HepG2 (cell line): ENCODE data around the gene SLC38A9. TPM values are rescaled to one million over a fixed set of nuclear protein-coding genes. Genes with fewer than 3 reads are reported as not detected.

Experiments
- ATAC-seq: fragments of 200-7000 bp; cut with Tn5 transposase; 3 replicates; pipeline ENCODE4 v1.9.1; 2020; ENCODE audit warnings: mild to moderate bottlenecking, moderate library complexity
- BruUV-seq: library from RNA; stranded (reverse); fragments of 400-500 nt; replicated peaks from 2 replicates; lab custom pipeline; 2021; lab: Mats Ljungman, UMichigan
- CTCF ChIA-PET: fragments of 300-600 bp; formaldehyde crosslinking; extraction: SDS; loops from one replicate; lab custom pipeline; 2021; ENCODE audit warnings: low total read pairs, inconsistent platforms, low intra/inter-chr PET ratio; lab: Yijun Ruan, JAX
- POLR2A ChIA-PET: fragments of 350-600 bp; sonication (Branson Sonifier 250); formaldehyde crosslinking; loops from one replicate; lab custom pipeline; 2020; ENCODE audit warnings: antibody characterized with exemption, inconsistent platforms; lab: Yijun Ruan, JAX
- DNase-seq: peaks from one replicate; pipeline ENCODE4 v3.0.0-alpha.2; 2015; ENCODE audit warnings: low spot score
- FAIRE-seq: peaks from 3 replicates; lab custom pipeline; 2011; peaks lifted over from hg19 to GRCh38; lab: Jason Lieb, UNC
- H2AFZ ChIP-seq: one replicate; pipeline ENCODE4 v1.6.1; 2011; ENCODE audit warnings: low read length, inconsistent platforms
- H3K27ac ChIP-seq: fragments of 300-600 bp; 3 replicates; pipeline ENCODE4 v1.8.0; 2011; ENCODE audit warnings: mixed run types, mild to moderate bottlenecking, mixed read lengths, low read length, inconsistent platforms; ENCODE audit not compliant: insufficient read depth; ENCODE audit errors: extremely low read length
- H3K27me3 ChIP-seq, 2 experiments: fragments of 200-600 bp in 1 of 2; 2 replicates in 1 of 2; 3 replicates in 1 of 2; pipeline versions ENCODE4 v1.6.0 to v1.8.0; 2011; ENCODE audit warnings: low read length in 2 of 2, mild to moderate bottlenecking in 2 of 2, moderate library complexity in 2 of 2, inconsistent platforms in 1 of 2; ENCODE audit not compliant: insufficient read depth in 2 of 2, control insufficient read depth in 1 of 2
- H3K36me3 ChIP-seq, 2 experiments: fragments of 200-600 bp in 1 of 2; replicated peaks in 1 of 2; 2 replicates in 1 of 2; 3 replicates in 1 of 2; pipeline versions ENCODE4 v1.5.1 to v1.8.0; 2011; ENCODE audit warnings: low read length in 2 of 2, inconsistent platforms in 1 of 2; ENCODE audit not compliant: insufficient read depth in 2 of 2, control insufficient read depth in 1 of 2
- H3K4me1 ChIP-seq: 2 replicates; pipeline ENCODE4 v1.5.1; 2012; ENCODE audit warnings: low read length, inconsistent platforms; ENCODE audit not compliant: insufficient read depth
- H3K4me2 ChIP-seq: 2 replicates; pipeline ENCODE4 v1.6.0; 2011; ENCODE audit warnings: low read depth, low read length, inconsistent platforms
- H3K4me3 ChIP-seq, 3 experiments: fragments of 200-600 bp in 1 of 3; sonication (generic), shearing (Covaris generic) in 1 of 3; replicated peaks in 1 of 3; 2 replicates each; pipeline ENCODE4 v1.5.1; 2011 to 2016; ENCODE audit warnings: low read length in 3 of 3, inconsistent platforms in 2 of 3, low read depth in 2 of 3, mild to moderate bottlenecking in 2 of 3, control low read depth in 1 of 3, mixed read lengths in 1 of 3; ENCODE audit not compliant: insufficient read depth in 1 of 3
- H3K79me2 ChIP-seq: one replicate; pipeline ENCODE4 v1.6.1; 2011; ENCODE audit warnings: low read length, inconsistent platforms; ENCODE audit not compliant: insufficient read depth
- H3K9ac ChIP-seq: 2 replicates; pipeline ENCODE4 v1.6.0; 2011; ENCODE audit warnings: mild to moderate bottlenecking, low read depth, low read length, inconsistent platforms; ENCODE audit not compliant: insufficient read depth
- H3K9me3 ChIP-seq: 2 replicates; pipeline ENCODE4 v1.5.1; 2012; ENCODE audit warnings: mild to moderate bottlenecking, low read length
- H4K20me1 ChIP-seq: 2 replicates; pipeline ENCODE4 v1.6.0; 2011; ENCODE audit warnings: inconsistent platforms, mild to moderate bottlenecking, low read length, moderate library complexity; ENCODE audit not compliant: insufficient read depth
- ARNTL ChIP-seq: sonication (generic); formaldehyde crosslinking; IDR thresholded peaks from 2 replicates; pipeline ENCODE4 v1.4.0; 2020; ENCODE audit warnings: mild to moderate bottlenecking, missing genetic modification reagents
- CEBPG ChIP-seq: IDR thresholded peaks from 2 replicates; pipeline ENCODE4 v1.6.1; 2016
- ELF1 ChIP-seq: sonication (generic); formaldehyde crosslinking; IDR thresholded peaks from 2 replicates; pipeline ENCODE4 v1.4.0; 2020; ENCODE audit warnings: missing genetic modification reagents
- ETV5 ChIP-seq: IDR thresholded peaks from 2 replicates; pipeline ENCODE4 v1.6.1; 2018; ENCODE audit warnings: missing biosample characterization, missing genetic modification reagents, inconsistent platforms, borderline replicate concordance
- RXRB ChIP-seq: IDR thresholded peaks from 2 replicates; pipeline ENCODE4 v1.6.1; 2016; ENCODE audit warnings: borderline replicate concordance, missing genetic modification reagents, missing compliant biosample characterization
- TAF1 ChIP-seq: sonication (generic); formaldehyde crosslinking; IDR thresholded peaks from 2 replicates; pipeline ENCODE4 v1.4.0; 2020; ENCODE audit warnings: missing genetic modification reagents
- TCF7 ChIP-seq: sonication (generic); IDR thresholded peaks from 2 replicates; pipeline ENCODE4 v1.6.1; 2016; ENCODE audit warnings: antibody characterized with exemption, low read depth
- ZBTB38 ChIP-seq: sonication (generic); formaldehyde crosslinking; IDR thresholded peaks from 2 replicates; pipeline ENCODE4 v1.5.1; 2020; ENCODE audit warnings: mild to moderate bottlenecking, missing genetic modification reagents
- ZNF7 ChIP-seq: IDR thresholded peaks from 2 replicates; pipeline ENCODE4 v1.6.1; 2016; ENCODE audit warnings: missing biosample characterization, missing genetic modification reagents
- WGBS: methylation state at CpG from one replicate; pipeline ENCODE4 v1.1.6; 2017; ENCODE audit warnings: low lambda C conversion rate; 5-methylcytosine and 5-hydroxymethylcytosine counted together
- in situ Hi-C: cut with HindIII; loops from 2 replicates; pipeline ENCODE4 v1.10.0; 2017; ENCODE audit warnings: low pct_unique_long_range_greater_than_20kb; ENCODE audit not compliant: extremely low pct_ligation_motif_present
- intact Hi-C: fragments of 100-400 bp; cut with micrococcal nuclease; formaldehyde crosslinking; loops from one replicate; pipeline ENCODE4 v1.10.0; 2022; ENCODE audit not compliant: unreplicated experiment
- polyA plus RNA-seq, 8 experiments: library from polyadenylated mRNA; depleted of rRNA in 3 of 8; stranded (reverse) in 7 of 8; unstranded in 1 of 8; fragments of >200 nt; fragmentation: Illumina TruSeq in 4 of 8; extraction: Trizol in 4 of 8; gene quantifications; 2 replicates each; pipeline versions ENCODE4 v1.2.1 to v1.2.3, GENCODE V29; 2011 to 2016; ENCODE audit warnings: low read depth in 4 of 8, missing spikeins in 1 of 8, mixed read lengths in 1 of 8; ENCODE audit not compliant: insufficient read depth in 1 of 8
- total RNA-seq, 5 experiments: library from RNA; depleted of rRNA; stranded (reverse); fragments of >200 nt; fragmentation: Illumina TruSeq; extraction: Trizol; gene quantifications; 2 replicates each; pipeline ENCODE4 v1.2.3, GENCODE V29; 2016; ENCODE audit warnings: low read depth in 1 of 5
- TF ChIP-seq, protein P1 (sequence below): sonication (generic); formaldehyde crosslinking; IDR thresholded peaks from 2 replicates; pipeline ENCODE4 v1.5.0; 2020; ENCODE audit warnings: missing genetic modification reagents

The SLC38A9 gene
- total and polyA plus RNA-seq, 2 of the 13 experiments (the other 11 are each of a cell fraction or from before 2014, with no cell fraction given), result 19.3 to 36.0 TPM

- in situ Hi-C loops, result no loop called here
- H3K4me1 ChIP-seq, result no peaks in the 10 kb centered on the region; the same call in 1 of the 2 replicates
- H3K27ac ChIP-seq, result no peak overlapping the region
- FAIRE-seq (no peak), ATAC-seq (no peak), DNase-seq (peak; percentile 43)
- no peak overlapping the region for H3K9ac ChIP-seq
- no peak overlapping the region for H3K4me3 ChIP-seq
- H4K20me1 ChIP-seq, result no peaks in the 10 kb centered on the region
- no peaks in the 10 kb centered on the region for H3K79me2 ChIP-seq
- ChIA-PET CTCF (no interaction called here), POLR2A (no interaction called here)
- TF ChIP-seq, protein P1, sequence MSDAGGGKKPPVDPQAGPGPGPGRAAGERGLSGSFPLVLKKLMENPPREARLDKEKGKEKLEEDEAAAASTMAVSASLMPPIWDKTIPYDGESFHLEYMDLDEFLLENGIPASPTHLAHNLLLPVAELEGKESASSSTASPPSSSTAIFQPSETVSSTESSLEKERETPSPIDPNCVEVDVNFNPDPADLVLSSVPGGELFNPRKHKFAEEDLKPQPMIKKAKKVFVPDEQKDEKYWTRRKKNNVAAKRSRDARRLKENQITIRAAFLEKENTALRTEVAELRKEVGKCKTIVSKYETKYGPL, result no peak
- TF ChIP-seq ETV5 (CRISPR knock-in tag) (no peak), ZBTB38 (CRISPR knock-in tag) (no peak), RXRB (CRISPR knock-in tag) (no peak)
- no peaks in the 10 kb centered on the region for H3K36me3 ChIP-seq
- BruUV-seq, result no TSS peak
- no peak overlapping the region for H3K4me2 ChIP-seq
- no peaks in the 10 kb centered on the region for H3K27me3 ChIP-seq
- H2AFZ ChIP-seq, result no peak overlapping the region
- intact Hi-C loops, result no loop called here
- 84% methylated on average over 5 of the region's 5 CpGs for WGBS
- H3K9me3 ChIP-seq, result no peaks in the 10 kb centered on the region
These were observed 82.3 kb downstream of the SLC38A9 start for GRCh38 chr5:55629815-55630214.

GRCh38 chr5:55626790-55627189, 85.3 kb downstream of the SLC38A9 start:
- ATAC-seq, result no peak
- TF ChIP-seq ARNTL (no peak), TAF1 (no peak), ZNF7 (CRISPR knock-in tag) (no peak), ELF1 (no peak), CEBPG (CRISPR knock-in tag) (no peak), TCF7 (no peak)
- in situ Hi-C loops (no loop called here), intact Hi-C loops (no loop called here)
- Histone ChIP-seq H4K20me1 (no peaks in the 10 kb centered on the region), H3K9me3 (no peaks in the 10 kb centered on the region), H3K27ac (no peak overlapping the region), H3K79me2 (no peaks in the 10 kb centered on the region), H3K4me3 (no peak overlapping the region), H3K4me1 (no peaks in the 10 kb centered on the region; the same call in 1 of the 2 replicates), H3K9ac (no peak overlapping the region), H3K4me2 (no peak overlapping the region), H3K27me3 (no peaks in the 10 kb centered on the region), H2AFZ (no peak overlapping the region), H3K36me3 (no peaks in the 10 kb centered on the region)
- DNase-seq, result no peak
- BruUV-seq, result no TSS peak
- FAIRE-seq, result no peak
- POLR2A ChIA-PET, result no interaction called here
- WGBS, result 86% methylated on average over 3 of the region's 3 CpGs
- CTCF ChIA-PET, result no interaction called here
